ENCODE results near the gene NTN4. TPM values are rescaled to one million over a fixed set of nuclear protein-coding genes. Genes with fewer than 3 reads are reported as not detected.
"Not testable (repeated sequence)": the region's sequence is repeated elsewhere in the genome, so short reads cannot be mapped to it uniquely, and the experiment has no call there.

NTN4 gene
- total RNA-seq, 1 experiment from 2014 or later, result 0.17 TPM

DNA sequence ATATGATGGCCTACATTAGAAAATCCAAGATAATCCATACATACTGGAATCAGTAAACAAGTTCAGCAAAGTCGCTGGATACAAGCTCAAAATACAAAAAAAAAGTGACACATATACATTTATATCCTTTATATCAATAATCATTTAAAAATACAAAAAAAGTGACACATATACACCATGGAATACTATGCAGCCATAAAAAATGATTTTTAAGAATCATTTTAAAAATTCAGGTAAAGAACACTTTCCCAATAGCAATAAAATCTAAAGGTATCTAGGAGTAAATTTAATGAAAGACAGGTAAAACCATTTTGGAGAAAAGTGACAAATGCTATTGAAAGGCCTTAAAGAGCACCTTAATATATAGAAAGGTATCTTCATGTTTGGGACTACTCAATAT, 111.9 kb downstream of the NTN4 start:
- Mint-ChIP-seq H3K27ac (no peak overlapping the region), H3K9me3 (peaks cover 4 to 5% of the 10 kb centered on the region in 2 experiments; a peak in 2 of 5 replicates), H3K27me3 (ENCODE audit: low read depth) (no peaks in the 10 kb centered on the region), H3K36me3 (ENCODE audit: insufficient read depth in 1 of 3, low read depth in 3 of 3) (peaks cover 2 to 7% (median 6%) of the 10 kb centered on the region in 3 experiments; a peak in 5 of 7 replicates), H3K4me1 (no peaks in the 10 kb centered on the region), H3K4me3 (no peak overlapping the region)
- no peak overlapping the region for H2AFZ ChIP-seq (ENCODE audit: low read length)
- H3K4me2 ChIP-seq (ENCODE audit: insufficient read depth, insufficient read length, low read length), result no peak overlapping the region
- H2BK12ac ChIP-seq (ENCODE audit: insufficient read length, low read depth, low read length), result no peak overlapping the region
- no peaks in the 10 kb centered on the region for H4K20me1 ChIP-seq (ENCODE audit: control insufficient read depth, insufficient read depth, insufficient read length)
- H3K4me1 ChIP-seq (ENCODE audit: insufficient read depth, low read length), result no peaks in the 10 kb centered on the region
- no peaks in the 10 kb centered on the region for H3K79me1 ChIP-seq (ENCODE audit: insufficient read depth, low read depth, low read length, poor library complexity, severe bottlenecking)
- DNase-seq, result no peak
- no peak overlapping the region for H3K56ac ChIP-seq (ENCODE audit: insufficient read length, low read depth, low read length)
- TF ChIP-seq, protein P1, sequence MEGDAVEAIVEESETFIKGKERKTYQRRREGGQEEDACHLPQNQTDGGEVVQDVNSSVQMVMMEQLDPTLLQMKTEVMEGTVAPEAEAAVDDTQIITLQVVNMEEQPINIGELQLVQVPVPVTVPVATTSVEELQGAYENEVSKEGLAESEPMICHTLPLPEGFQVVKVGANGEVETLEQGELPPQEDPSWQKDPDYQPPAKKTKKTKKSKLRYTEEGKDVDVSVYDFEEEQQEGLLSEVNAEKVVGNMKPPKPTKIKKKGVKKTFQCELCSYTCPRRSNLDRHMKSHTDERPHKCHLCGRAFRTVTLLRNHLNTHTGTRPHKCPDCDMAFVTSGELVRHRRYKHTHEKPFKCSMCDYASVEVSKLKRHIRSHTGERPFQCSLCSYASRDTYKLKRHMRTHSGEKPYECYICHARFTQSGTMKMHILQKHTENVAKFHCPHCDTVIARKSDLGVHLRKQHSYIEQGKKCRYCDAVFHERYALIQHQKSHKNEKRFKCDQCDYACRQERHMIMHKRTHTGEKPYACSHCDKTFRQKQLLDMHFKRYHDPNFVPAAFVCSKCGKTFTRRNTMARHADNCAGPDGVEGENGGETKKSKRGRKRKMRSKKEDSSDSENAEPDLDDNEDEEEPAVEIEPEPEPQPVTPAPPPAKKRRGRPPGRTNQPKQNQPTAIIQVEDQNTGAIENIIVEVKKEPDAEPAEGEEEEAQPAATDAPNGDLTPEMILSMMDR (conservative IDR thresholded peaks at IDR 0.05), result no peak
- no peaks in the 10 kb centered on the region for H3K9me3 ChIP-seq (ENCODE audit: control insufficient read depth, low read depth, low read length)
- H4K91ac ChIP-seq (ENCODE audit: insufficient read length, low read depth, low read length), result no peak overlapping the region
- H3K27me3 ChIP-seq (ENCODE audit: insufficient read depth, low read length), result no peaks in the 10 kb centered on the region
- H3K79me2 ChIP-seq (ENCODE audit: insufficient read depth, low read length), result no peaks in the 10 kb centered on the region
- no peak overlapping the region for H4K8ac ChIP-seq (replicated peaks; ENCODE audit: insufficient read length, low read depth, low read length)
- no peak overlapping the region for H2BK120ac ChIP-seq (ENCODE audit: low read depth, low read length, poor library complexity, severe bottlenecking)
- no peak overlapping the region for H2BK15ac ChIP-seq (ENCODE audit: low read depth, low read length)
- H3K14ac ChIP-seq (ENCODE audit: insufficient read depth, low read length), result no peak overlapping the region
- H2AK5ac ChIP-seq (ENCODE audit: insufficient read length, low read length), result no peak overlapping the region
- H4K5ac ChIP-seq (ENCODE audit: insufficient read length, low read depth, low read length), result no peak overlapping the region
- no CpG with 5 or more reads among the region's 1 CpG for WGBS (ENCODE audit: extremely low coverage, insufficient read length, low lambda C conversion rate)
- H2BK20ac ChIP-seq (ENCODE audit: low read depth, low read length, poor library complexity, severe bottlenecking), result no peak overlapping the region
- H3T11ph ChIP-seq (ENCODE audit: low read length), result no peak overlapping the region
- no peak overlapping the region for H3K23ac ChIP-seq (ENCODE audit: insufficient read length, low read depth, low read length)
- no peak overlapping the region for H3K9ac ChIP-seq (ENCODE audit: extremely low read depth, insufficient read length, low read length)
- H2BK5ac ChIP-seq (ENCODE audit: insufficient read length, low read length), result no peak overlapping the region
- no peak overlapping the region for H3K27ac ChIP-seq (ENCODE audit: insufficient read length, low read depth, low read length)
- no peak overlapping the region for H3K4ac ChIP-seq (ENCODE audit: low read depth, low read length)
- no peak overlapping the region for H3K18ac ChIP-seq (ENCODE audit: insufficient read length, low read depth, low read length)
- no peaks in the 10 kb centered on the region for H3K23me2 ChIP-seq (ENCODE audit: insufficient read length, low read depth, low read length, poor library complexity, severe bottlenecking)

DNA sequence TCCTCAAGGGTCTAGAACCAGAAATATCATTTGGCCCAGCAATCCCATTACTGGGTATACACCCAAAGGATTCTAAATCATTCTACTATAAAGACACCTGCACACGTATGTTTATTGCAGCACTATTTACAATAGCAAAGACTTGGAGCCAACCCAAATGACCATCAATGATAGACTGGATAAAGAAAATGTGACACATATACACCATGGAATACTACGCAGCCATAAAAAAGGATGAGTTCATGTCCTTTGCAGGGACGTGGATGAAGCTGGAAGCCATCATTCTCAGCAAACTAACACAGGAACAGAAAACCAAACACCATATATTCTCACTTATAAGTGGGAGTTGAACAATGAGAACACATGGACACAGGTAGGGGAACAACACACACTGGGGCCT, 112.8 kb downstream of the NTN4 start:
- H3K79me2 ChIP-seq (ENCODE audit: insufficient read depth, low read length); H3K36me3 Mint-ChIP-seq (ENCODE audit: insufficient read depth in 1 of 3, low read depth in 3 of 3); H3K79me1 ChIP-seq (ENCODE audit: insufficient read depth, low read depth, low read length, poor library complexity, severe bottlenecking); H2AK5ac ChIP-seq (ENCODE audit: insufficient read length, low read length); H4K20me1 ChIP-seq (ENCODE audit: control insufficient read depth, insufficient read depth, insufficient read length); H3K56ac ChIP-seq (ENCODE audit: insufficient read length, low read depth, low read length); H3K4me2 ChIP-seq (ENCODE audit: insufficient read depth, insufficient read length, low read length); H4K91ac ChIP-seq (ENCODE audit: insufficient read length, low read depth, low read length); H2AFZ ChIP-seq (ENCODE audit: low read length); H2BK12ac ChIP-seq (ENCODE audit: insufficient read length, low read depth, low read length); H3K27me3 ChIP-seq (ENCODE audit: insufficient read depth, low read length); H4K8ac ChIP-seq (replicated peaks; ENCODE audit: insufficient read length, low read depth, low read length); H2BK15ac ChIP-seq (ENCODE audit: low read depth, low read length); H3K4me1 ChIP-seq (ENCODE audit: insufficient read depth, low read length); H3K4me3 Mint-ChIP-seq; H3K27me3 Mint-ChIP-seq (ENCODE audit: low read depth); H3K9me3 ChIP-seq (ENCODE audit: control insufficient read depth, low read depth, low read length); DNase-seq; H2BK5ac ChIP-seq (ENCODE audit: insufficient read length, low read length); H3K23me2 ChIP-seq (ENCODE audit: insufficient read length, low read depth, low read length, poor library complexity, severe bottlenecking); H3K18ac ChIP-seq (ENCODE audit: insufficient read length, low read depth, low read length); H3K27ac ChIP-seq (ENCODE audit: insufficient read length, low read depth, low read length); H3T11ph ChIP-seq (ENCODE audit: low read length); H3K4me1 Mint-ChIP-seq; H2BK120ac ChIP-seq (ENCODE audit: low read depth, low read length, poor library complexity, severe bottlenecking); H2BK20ac ChIP-seq (ENCODE audit: low read depth, low read length, poor library complexity, severe bottlenecking); H4K5ac ChIP-seq (ENCODE audit: insufficient read length, low read depth, low read length); H3K4ac ChIP-seq (ENCODE audit: low read depth, low read length); H3K27ac Mint-ChIP-seq; H3K9me3 Mint-ChIP-seq; H3K23ac ChIP-seq (ENCODE audit: insufficient read length, low read depth, low read length); H3K14ac ChIP-seq (ENCODE audit: insufficient read depth, low read length); H3K9ac ChIP-seq (ENCODE audit: extremely low read depth, insufficient read length, low read length): not testable (repeated sequence)
- WGBS (ENCODE audit: extremely low coverage, insufficient read length, low lambda C conversion rate), result no CpG with 5 or more reads among the region's 3 CpGs
